Activated B cell treated with CpG ODN at 0.5 μM for 24 hours (primary cell): Measurements from ENCODE around the gene GPR180. TPM values are rescaled to one million over a fixed set of nuclear protein-coding genes. Genes with fewer than 3 reads are reported as not detected.

Source experiments
- ATAC-seq: fragments of 200-7000 bp; cut with Tn5 transposase; one replicate; pipeline ENCODE4 v1.10.0; 2021; ENCODE audit warnings: low read depth, mild to moderate bottlenecking, moderate library complexity
- CTCF ChIA-PET: fragments of 350-600 bp; sonication (Branson Sonifier 250); formaldehyde crosslinking; loops from one replicate; lab custom pipeline; 2021; ENCODE audit warnings: antibody characterized with exemption; lab: Charles Lee
- POLR2A ChIA-PET: fragments of 350-600 bp; sonication (Branson Sonifier 250); formaldehyde crosslinking; loops from one replicate; lab custom pipeline; 2021; ENCODE audit warnings: antibody characterized with exemption; lab: Charles Lee
- DNase-seq: peaks from one replicate; pipeline ENCODE4 v3.0.0; 2022
- H3K27ac Mint-ChIP-seq: one replicate; pipeline ENCODE4 v1.8.0; 2020; ENCODE audit warnings: mixed read lengths
- H3K27me3 Mint-ChIP-seq: one replicate; pipeline ENCODE4 v1.8.0; 2021; ENCODE audit warnings: mixed read lengths
- H3K36me3 Mint-ChIP-seq: one replicate; pipeline ENCODE4 v1.8.0; 2021; ENCODE audit warnings: low read depth, mixed read lengths
- H3K4me1 Mint-ChIP-seq: one replicate; pipeline ENCODE4 v1.8.0; 2021; ENCODE audit warnings: mixed read lengths
- H3K4me3 Mint-ChIP-seq: one replicate; pipeline ENCODE4 v1.8.0; 2020; ENCODE audit warnings: mild to moderate bottlenecking, mixed read lengths
- H3K9me3 Mint-ChIP-seq: one replicate; pipeline ENCODE4 v1.8.0; 2020; ENCODE audit warnings: mixed read lengths
- intact Hi-C: fragments of 100-400 bp; cut with micrococcal nuclease; formaldehyde crosslinking; loops from one replicate; pipeline ENCODE4 v1.15.1; 2024
- total RNA-seq: library from RNA; stranded (reverse); gene quantifications from 2 replicates; pipeline ENCODE4 v1.2.3, GENCODE V29; 2022
- TF ChIP-seq, protein P1 (sequence below): fragments of 200-600 bp; IDR thresholded peaks from one replicate; pipeline ENCODE4 v1.8.0; 2022; ENCODE audit warnings: antibody characterized with exemption, mild to moderate bottlenecking

GPR180 gene
- total RNA-seq, 1 donor from 2014 or later, result 5.1 TPM

DNA sequence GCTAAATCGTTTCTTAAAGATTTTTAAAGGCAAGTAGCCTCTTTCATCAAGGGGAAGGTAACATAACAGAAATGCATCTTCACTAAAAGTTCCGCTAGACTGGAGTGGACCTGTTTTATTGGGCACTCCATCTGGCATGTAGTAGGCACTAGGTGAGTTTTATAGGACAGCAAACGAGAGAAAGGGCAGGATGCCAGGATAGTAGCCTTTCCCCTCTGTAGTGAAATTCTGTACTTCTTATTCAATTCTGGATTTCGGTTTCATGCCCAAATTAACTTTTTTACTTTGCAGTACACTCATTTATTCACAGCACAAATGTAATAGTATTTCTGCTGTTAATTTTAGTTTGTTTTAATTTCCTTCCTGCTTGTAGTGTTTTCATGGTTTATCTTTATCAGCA, 45.2 kb downstream of the GPR180 start:
- no peak overlapping the region for H3K4me3 Mint-ChIP-seq
- no peak overlapping the region for H3K27ac Mint-ChIP-seq
- no peaks in the 10 kb centered on the region for H3K27me3 Mint-ChIP-seq
- intact Hi-C loops, result no loop called here
- POLR2A ChIA-PET, result no interaction called here
- no peaks in the 10 kb centered on the region for H3K36me3 Mint-ChIP-seq
- H3K4me1 Mint-ChIP-seq, result no peaks in the 10 kb centered on the region
- no peak for DNase-seq
- CTCF ChIA-PET, result no interaction called here
- H3K9me3 Mint-ChIP-seq, result no peaks in the 10 kb centered on the region
- TF ChIP-seq, protein P1, sequence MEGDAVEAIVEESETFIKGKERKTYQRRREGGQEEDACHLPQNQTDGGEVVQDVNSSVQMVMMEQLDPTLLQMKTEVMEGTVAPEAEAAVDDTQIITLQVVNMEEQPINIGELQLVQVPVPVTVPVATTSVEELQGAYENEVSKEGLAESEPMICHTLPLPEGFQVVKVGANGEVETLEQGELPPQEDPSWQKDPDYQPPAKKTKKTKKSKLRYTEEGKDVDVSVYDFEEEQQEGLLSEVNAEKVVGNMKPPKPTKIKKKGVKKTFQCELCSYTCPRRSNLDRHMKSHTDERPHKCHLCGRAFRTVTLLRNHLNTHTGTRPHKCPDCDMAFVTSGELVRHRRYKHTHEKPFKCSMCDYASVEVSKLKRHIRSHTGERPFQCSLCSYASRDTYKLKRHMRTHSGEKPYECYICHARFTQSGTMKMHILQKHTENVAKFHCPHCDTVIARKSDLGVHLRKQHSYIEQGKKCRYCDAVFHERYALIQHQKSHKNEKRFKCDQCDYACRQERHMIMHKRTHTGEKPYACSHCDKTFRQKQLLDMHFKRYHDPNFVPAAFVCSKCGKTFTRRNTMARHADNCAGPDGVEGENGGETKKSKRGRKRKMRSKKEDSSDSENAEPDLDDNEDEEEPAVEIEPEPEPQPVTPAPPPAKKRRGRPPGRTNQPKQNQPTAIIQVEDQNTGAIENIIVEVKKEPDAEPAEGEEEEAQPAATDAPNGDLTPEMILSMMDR, result no peak
- ATAC-seq, result no peak

GRCh38 chr13:94656176-94656575, 54.5 kb downstream of the GPR180 start:
- Mint-ChIP-seq H3K4me3 (no peak overlapping the region), H3K4me1 (no peaks in the 10 kb centered on the region), H3K27ac (no peak overlapping the region), H3K27me3 (peaks cover 16% of the 10 kb centered on the region), H3K36me3 (no peaks in the 10 kb centered on the region), H3K9me3 (no peaks in the 10 kb centered on the region)
- DNase-seq (no peak), ATAC-seq (no peak)
- POLR2A ChIA-PET, result no interaction called here
- TF ChIP-seq, protein P1, result no peak
- intact Hi-C loops, result no loop called here
- CTCF ChIA-PET, result no interaction called here

GRCh38 chr13:94656766-94657165, 55.1 kb downstream of the GPR180 start:
- intact Hi-C loops, result no loop called here
- H3K27ac Mint-ChIP-seq, result no peak overlapping the region
- peaks cover 19% of the 10 kb centered on the region for H3K27me3 Mint-ChIP-seq
- ATAC-seq (no peak), DNase-seq (no peak)
- ChIA-PET CTCF (no interaction called here), POLR2A (no interaction called here)
- TF ChIP-seq, protein P1, result no peak
- no peaks in the 10 kb centered on the region for H3K9me3 Mint-ChIP-seq
- no peaks in the 10 kb centered on the region for H3K4me1 Mint-ChIP-seq
- H3K36me3 Mint-ChIP-seq, result no peaks in the 10 kb centered on the region
- no peak overlapping the region for H3K4me3 Mint-ChIP-seq

GRCh38 chr13:94657167-94657566, 55.5 kb downstream of the GPR180 start:
- Mint-ChIP-seq H3K27me3 (peaks cover 19% of the 10 kb centered on the region), H3K27ac (no peak overlapping the region), H3K4me3 (no peak overlapping the region), H3K36me3 (no peaks in the 10 kb centered on the region), H3K4me1 (no peaks in the 10 kb centered on the region), H3K9me3 (no peaks in the 10 kb centered on the region)
- ATAC-seq (no peak), DNase-seq (no peak)
- intact Hi-C loops, result no loop called here
- ChIA-PET CTCF (no interaction called here), POLR2A (no interaction called here)
- TF ChIP-seq, protein P1, result no peak

GRCh38 chr13:94658926-94659597, 57.4 kb downstream of the GPR180 start:
- no peaks in the 10 kb centered on the region for H3K9me3 Mint-ChIP-seq
- no peak overlapping the region for H3K4me3 Mint-ChIP-seq
- POLR2A ChIA-PET, result no interaction called here
- ATAC-seq, result no peak
- H3K27me3 Mint-ChIP-seq, result peaks cover 12% of the 10 kb centered on the region
- intact Hi-C loops, result no loop called here
- no peak for DNase-seq
- CTCF ChIA-PET, result no interaction called here
- H3K36me3 Mint-ChIP-seq, result no peaks in the 10 kb centered on the region
- TF ChIP-seq, protein P1, result no peak
- H3K27ac Mint-ChIP-seq, result no peak overlapping the region
- no peaks in the 10 kb centered on the region for H3K4me1 Mint-ChIP-seq
